H54 (cell line): ENCODE data around the gene RBM6.
"Not testable (repeated sequence)": the region's sequence is repeated elsewhere in the genome, so short reads cannot be mapped to it uniquely, and the experiment has no call there.

Experiments
- DNase-seq: peaks from one replicate; pipeline ENCODE4 v3.0.0; 2011; ENCODE audit warnings: low spot score, mixed read lengths; ENCODE audit not compliant: insufficient read length
- FAIRE-seq: peaks from 3 replicates; lab custom pipeline; 2011; peaks lifted over from hg19 to GRCh38; lab: Jason Lieb, UNC
- POLR2A ChIP-seq: IDR thresholded peaks from 2 replicates; pipeline ENCODE4 v1.6.1; 2011; ENCODE audit warnings: low read depth, mild to moderate bottlenecking, low read length

The RBM6 gene

DNA sequence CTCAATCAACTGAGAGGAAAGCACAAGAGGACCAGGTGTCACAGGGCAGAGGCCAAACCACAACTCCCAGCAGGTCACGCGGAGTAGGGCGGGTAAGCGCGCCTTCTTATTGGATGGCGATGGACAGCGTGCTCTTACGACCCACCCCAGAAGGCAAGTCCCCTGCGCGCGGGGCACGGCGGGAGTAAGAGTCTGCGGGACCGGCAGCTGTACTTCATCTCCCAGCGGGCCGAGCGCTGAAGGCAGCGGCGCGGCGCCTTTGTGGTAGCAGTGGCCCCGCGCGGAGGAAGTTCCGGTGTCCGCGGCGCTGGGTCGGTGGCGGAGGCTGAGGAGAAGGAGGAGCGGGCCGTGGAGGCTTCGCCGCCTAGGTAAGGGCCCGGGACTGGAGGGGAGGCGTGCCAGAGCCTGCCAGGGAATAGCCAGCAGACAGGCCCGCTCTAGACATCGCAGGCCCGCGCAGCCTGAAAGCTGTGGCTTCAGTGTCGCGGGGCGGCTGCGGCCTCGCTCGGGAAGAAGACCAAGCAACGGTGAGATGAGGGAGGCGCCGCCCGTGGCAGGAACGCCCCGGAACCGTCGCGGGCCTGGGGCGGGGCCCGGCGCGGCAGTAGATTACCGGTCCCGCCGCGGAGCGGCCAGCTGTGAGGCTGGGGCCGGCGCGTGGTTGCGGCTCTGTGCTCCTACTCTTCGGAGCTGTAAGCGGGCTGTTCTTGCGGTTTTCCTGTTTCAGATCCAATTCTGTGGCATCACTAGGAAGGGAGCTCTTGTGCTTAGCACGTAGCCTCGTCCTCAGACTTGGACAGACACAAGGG is at the start of gene RBM6:
Gene RBM6, plus strand, starts transcription at position 293 of the 809 bp plus-strand sequence. CDS start 22,492 bp downstream, outside the sequence.
- peak; percentile 95 for FAIRE-seq
- TF ChIP-seq POLR2A: peak; percentile 65
- peak; percentile 96 for DNase-seq

DNA sequence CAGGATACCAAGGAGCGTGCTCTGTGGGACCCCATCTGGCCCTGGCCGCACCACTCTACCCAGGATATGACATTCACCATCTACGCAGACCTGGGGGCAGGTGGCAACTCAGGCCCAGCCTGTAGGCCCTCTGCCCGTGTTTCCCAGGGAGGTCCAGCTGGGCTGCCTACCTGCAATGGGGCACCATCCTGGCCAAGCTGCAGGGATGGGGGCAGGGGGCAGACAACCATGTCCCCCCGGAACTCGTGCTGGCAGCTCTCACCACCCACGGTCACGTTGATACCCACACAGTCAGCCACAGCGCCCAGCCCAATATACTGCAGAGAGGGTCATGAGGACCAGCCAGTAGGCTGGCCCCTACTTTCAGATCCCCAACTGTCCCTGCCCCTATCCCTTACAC is 44.2 kb upstream of the RBM6 start:
- FAIRE-seq (no peak), DNase-seq (no peak)
- no peak for TF ChIP-seq POLR2A

GRCh38 chr3:49896345-49896744 is 43.6 kb upstream of the RBM6 start:
- TF ChIP-seq POLR2A: no peak
- no peak for DNase-seq
- no peak for FAIRE-seq

GRCh38 chr3:49898991-49899390 is 41.0 kb upstream of the RBM6 start:
- TF ChIP-seq POLR2A: no peak
- FAIRE-seq (no peak), DNase-seq (no peak)

DNA sequence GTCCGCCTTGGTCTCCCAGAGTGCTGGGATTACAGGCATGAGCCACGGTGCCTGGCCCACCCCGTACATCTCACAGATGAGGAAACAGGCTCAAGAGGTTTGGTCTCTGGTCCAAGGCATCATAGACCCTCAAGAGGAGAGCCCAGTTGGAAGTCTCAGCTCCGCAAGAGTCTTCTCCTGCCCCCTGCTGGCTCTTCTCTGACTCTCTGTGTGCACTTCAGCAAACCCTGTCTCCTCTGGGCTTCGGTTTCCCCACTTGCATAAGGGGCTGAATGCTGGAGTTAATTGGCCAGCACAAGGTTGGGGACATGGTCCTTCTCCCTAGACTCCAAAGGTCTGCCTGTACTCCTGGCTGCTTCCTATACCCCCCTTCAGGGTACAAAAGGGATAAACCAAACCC is 40.1 kb upstream of the RBM6 start:
- FAIRE-seq (no peak), DNase-seq (no peak)
- no peak for TF ChIP-seq POLR2A

GRCh38 chr3:49900491-49901153 is 39.3 kb upstream of the RBM6 start:
- TF ChIP-seq POLR2A: no peak
- FAIRE-seq: peak; percentile 91
- DNase-seq: peak; percentile 100

DNA sequence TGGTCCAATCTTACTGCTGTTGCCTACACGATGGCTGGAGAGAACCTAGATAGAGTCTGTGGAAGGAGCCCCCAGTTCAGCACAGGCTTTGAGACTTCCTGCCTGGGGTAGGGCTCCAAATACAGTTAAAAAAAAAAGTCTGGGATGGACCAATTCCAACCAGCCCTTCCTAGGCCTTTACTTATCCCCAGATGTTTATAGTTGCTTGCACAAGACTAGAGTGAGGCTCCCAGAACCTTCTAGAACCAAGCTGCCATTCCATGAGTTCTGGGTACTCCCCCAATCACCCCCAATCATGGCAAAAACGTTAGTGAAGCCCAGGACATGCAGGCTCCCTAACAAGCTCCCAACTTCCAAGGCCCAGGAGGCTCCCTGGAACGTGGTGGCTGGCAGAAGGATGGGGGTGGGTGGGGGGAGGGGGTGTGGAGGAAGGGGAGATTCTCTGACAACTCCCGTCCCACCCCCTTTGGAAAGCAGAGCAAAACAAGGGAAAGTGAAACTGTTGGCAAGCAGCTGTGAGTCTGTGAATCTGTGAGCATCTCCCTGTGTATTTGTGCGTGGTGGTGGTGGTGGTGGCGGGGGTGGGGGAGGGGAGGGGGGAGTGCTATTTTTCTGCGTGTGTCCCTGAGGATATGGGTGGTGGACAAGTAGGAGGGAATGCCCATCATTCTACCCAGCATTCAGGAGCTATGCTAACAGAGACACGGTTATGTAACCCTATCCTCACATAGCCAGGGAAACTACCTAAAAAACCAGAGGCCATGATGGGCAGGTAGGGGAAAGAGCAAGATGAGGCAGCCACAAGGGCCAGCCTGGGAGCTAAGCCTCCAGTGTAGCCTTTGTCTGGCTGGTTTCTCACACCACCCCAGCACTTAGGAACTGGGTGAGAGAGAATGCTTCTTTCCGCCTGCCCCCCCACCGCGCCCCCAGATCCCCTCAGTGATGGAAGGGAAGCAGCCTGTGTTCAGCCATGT is 38.3 kb upstream of the RBM6 start:
- FAIRE-seq: no peak
- no peak for TF ChIP-seq POLR2A
- no peak for DNase-seq

DNA sequence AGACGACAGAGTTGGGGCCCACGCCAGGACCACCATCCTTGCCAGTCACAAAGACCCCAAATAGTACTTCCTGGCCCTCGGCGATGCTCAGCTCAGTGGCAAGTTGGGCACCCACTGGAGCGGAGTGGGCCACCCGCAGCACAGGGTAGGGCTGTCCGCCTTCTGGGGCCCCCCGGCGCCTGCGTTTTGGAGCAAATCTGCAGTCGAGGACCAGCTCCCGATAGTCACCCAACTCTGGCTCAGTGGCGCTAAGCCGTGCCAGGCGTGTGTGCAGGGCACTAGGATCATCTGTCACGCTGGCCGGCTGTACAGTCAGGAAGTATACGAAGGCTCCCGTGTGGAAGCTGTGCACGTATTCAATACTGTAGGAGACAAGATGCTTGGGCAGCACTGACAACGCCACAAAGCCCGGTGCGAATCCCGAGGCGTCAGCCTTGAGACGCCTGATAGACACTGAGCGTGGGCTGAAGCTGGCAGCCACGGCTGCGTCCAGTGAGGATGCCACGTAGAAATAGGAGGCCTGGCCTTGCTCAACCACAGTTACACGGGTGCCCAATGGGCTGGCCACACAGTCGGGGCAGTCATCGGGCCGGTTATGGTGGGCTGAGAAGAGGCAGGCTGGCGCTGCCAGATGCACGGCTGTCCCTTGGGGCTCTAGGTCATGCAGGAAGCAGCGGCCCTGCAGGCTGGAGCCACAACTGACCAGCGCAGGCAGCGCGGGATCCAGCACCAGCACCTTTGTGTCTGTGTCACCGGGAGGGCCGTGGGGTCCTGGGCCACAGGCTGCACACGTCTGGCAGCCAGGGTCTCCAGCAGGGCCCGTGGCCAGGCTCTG is 37.2 kb upstream of the RBM6 start:
- DNase-seq: no peak
- FAIRE-seq: no peak
- TF ChIP-seq POLR2A: no peak

DNA sequence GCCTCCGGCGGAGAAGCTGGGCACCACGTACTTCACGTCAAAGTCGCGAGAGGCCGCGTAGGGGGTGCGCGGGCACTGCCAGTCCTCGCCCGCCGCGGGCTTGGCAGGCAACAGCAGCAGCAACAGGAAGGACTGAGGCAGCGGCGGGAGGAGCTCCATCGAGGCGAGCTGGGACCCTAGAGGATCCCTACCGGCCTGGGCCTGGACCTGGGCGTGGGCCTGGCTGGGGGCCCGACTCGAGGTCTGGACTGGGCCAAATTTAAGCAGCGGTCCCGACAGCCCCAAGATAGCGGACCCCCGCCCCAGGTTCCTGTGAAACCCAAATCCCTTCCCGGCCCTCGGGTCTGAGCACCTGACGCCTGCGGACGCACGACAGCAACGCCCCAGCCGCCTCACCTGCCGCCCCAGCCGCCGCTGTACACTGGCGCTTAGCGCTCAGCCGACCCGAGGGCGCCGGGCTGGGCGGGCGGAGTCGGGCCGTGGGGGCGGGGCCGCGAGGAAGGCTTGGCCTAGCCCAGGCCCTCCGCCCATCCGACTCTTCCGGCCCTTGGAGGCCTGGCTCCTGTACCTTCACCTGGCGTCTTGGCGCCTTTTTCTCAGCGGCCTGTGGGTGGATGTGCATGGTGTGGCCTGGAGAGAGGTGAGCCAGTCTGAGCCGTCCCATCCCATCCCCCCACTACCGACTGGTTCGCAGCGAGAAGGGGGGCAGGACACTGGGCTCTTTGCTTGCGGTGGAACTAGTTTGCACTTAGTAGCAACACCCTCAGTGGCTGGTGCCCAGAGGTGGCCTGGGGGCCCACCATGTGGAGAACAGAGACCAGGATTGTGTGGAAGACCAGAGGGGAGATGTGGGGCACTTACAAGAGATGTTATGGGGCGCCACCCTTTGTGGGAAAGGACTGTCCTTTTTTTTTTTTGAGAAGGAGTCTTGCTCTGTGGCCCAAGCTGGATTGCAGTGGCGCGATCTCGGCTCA is 36.2 kb upstream of the RBM6 start, which contains the start of gene MST1R:
Gene MST1R, minus strand, starts transcription at position 423 of the 974 bp plus-strand sequence. Its CDS starts 264 bp downstream, at position 159.
- no peak for FAIRE-seq
- no peak for TF ChIP-seq POLR2A
- no peak for DNase-seq

- not testable (repeated sequence) for FAIRE-seq, DNase-seq
These were observed 35.5 kb upstream of the RBM6 start for GRCh38 chr3:49904448-49904847.

DNA sequence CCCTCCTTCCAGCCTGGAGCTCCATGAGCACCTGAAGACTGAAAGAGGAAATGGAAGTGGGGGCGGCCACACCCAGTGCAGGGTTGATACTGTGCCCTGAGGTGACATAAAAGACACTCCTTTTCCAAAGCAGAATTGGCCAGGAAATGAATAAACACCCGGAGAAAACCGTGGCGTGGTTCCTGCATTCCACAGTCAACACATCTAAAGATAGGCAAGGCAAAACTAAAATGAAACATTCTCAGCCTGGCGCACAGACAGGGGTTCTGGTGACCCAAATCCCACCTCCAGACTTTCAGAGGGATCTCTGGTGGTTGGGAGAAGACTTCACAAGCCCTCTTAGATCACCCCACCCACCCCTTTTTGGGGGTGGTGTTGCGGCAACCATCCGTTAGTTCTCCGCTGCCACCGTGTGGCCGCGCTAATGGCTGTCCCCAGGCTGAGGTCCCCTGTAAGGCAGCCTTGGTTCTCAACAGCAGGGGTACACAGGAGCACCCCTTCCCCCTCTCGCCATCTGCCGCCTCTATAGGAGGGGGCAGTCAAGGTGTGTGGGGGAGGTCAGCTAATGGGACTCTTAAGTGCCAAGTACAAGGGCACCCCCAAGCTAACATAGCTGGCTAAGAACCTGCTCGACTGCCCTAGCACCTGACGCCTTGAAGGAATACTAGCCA is 33.7 kb upstream of the RBM6 start:
- no peak for TF ChIP-seq POLR2A
- DNase-seq: peak; percentile 96
- FAIRE-seq: peak; percentile 6
